ENCODE results near the gene ARHGEF33.

The ARHGEF33 gene

GRCh38 chr2:38968021-38968420 is 78.3 kb downstream of the ARHGEF33 start:
- POLR2A ChIA-PET, result no interaction called here
- CTCF ChIA-PET, result no interaction called here
- TF ChIP-seq FOXA1 (IDR thresholded peaks at IDR 0.05) (no peak), LEF1 (IDR thresholded peaks at IDR 0.05; ENCODE audit: borderline replicate concordance) (no peak), FOXM1 (IDR thresholded peaks at IDR 0.05; ENCODE audit: borderline replicate concordance) (no peak), SUZ12 (IDR thresholded peaks at IDR 0.05) (no peak), FOXK2 (IDR thresholded peaks at IDR 0.05) (no peak), NFRKB (IDR thresholded peaks at IDR 0.05) (no peak), PKNOX1 (IDR thresholded peaks at IDR 0.05) (no peak), SP1 (IDR thresholded peaks at IDR 0.05) (no peak)
- DNase-seq (ENCODE audit: extremely low spot score), result no peak

GRCh38 chr2:38971377-38971776 is 81.7 kb downstream of the ARHGEF33 start:
- no peak for DNase-seq (ENCODE audit: extremely low spot score)
- POLR2A ChIA-PET, result no interaction called here
- no peak for TF ChIP-seq CTBP1 (IDR thresholded peaks at IDR 0.05; ENCODE audit: borderline replicate concordance)
- no peak for TF ChIP-seq FOXK2 (IDR thresholded peaks at IDR 0.05)
- TF ChIP-seq ELF4 (IDR thresholded peaks at IDR 0.05), result no peak
- TF ChIP-seq ZNF384 (IDR thresholded peaks at IDR 0.05), result no peak
- no peak for TF ChIP-seq PKNOX1 (IDR thresholded peaks at IDR 0.05)
- no peak for TF ChIP-seq FOXA1 (IDR thresholded peaks at IDR 0.05)
- no peak for TF ChIP-seq SUZ12 (IDR thresholded peaks at IDR 0.05)
- TF ChIP-seq LEF1 (IDR thresholded peaks at IDR 0.05; ENCODE audit: borderline replicate concordance), result no peak
- TF ChIP-seq TARDBP (IDR thresholded peaks at IDR 0.05), result no peak
- no peak for TF ChIP-seq NFRKB (IDR thresholded peaks at IDR 0.05)
- no peak for TF ChIP-seq ARNT (IDR thresholded peaks at IDR 0.05)
- no peak for TF ChIP-seq FOXM1 (IDR thresholded peaks at IDR 0.05; ENCODE audit: borderline replicate concordance)
- CTCF ChIA-PET, result no interaction called here

- CTCF ChIA-PET, result no interaction called here
- no peak for TF ChIP-seq NFRKB (IDR thresholded peaks at IDR 0.05)
- no peak for TF ChIP-seq LEF1 (IDR thresholded peaks at IDR 0.05; ENCODE audit: borderline replicate concordance)
- no peak for TF ChIP-seq PKNOX1 (IDR thresholded peaks at IDR 0.05)
- TF ChIP-seq FOXK2 (IDR thresholded peaks at IDR 0.05), result no peak
- TF ChIP-seq ELF4 (IDR thresholded peaks at IDR 0.05), result no peak
- TF ChIP-seq HDGF (IDR thresholded peaks at IDR 0.05; ENCODE audit: borderline replicate concordance), result no peak
- TF ChIP-seq L3MBTL2 (conservative IDR thresholded peaks at IDR 0.05), result no peak
- no peak for TF ChIP-seq FOXM1 (IDR thresholded peaks at IDR 0.05; ENCODE audit: borderline replicate concordance)
- TF ChIP-seq TARDBP (IDR thresholded peaks at IDR 0.05), result no peak
- no peak for TF ChIP-seq ARNT (IDR thresholded peaks at IDR 0.05)
- no peak for TF ChIP-seq FOXA1 (IDR thresholded peaks at IDR 0.05)
- TF ChIP-seq BHLHE40 (IDR thresholded peaks at IDR 0.05; ENCODE audit: borderline replicate concordance), result no peak
- TF ChIP-seq SP1 (IDR thresholded peaks at IDR 0.05), result no peak
- TF ChIP-seq SUZ12 (IDR thresholded peaks at IDR 0.05), result no peak
- TF ChIP-seq CTBP1 (IDR thresholded peaks at IDR 0.05; ENCODE audit: borderline replicate concordance), result no peak
- TF ChIP-seq ZNF384 (IDR thresholded peaks at IDR 0.05), result no peak
- POLR2A ChIA-PET, result no interaction called here
- DNase-seq (ENCODE audit: extremely low spot score), result no peak
These were observed 83.6 kb downstream of the ARHGEF33 start for GRCh38 chr2:38973266-38973665.

- no peak for DNase-seq (ENCODE audit: extremely low spot score)
- CTCF ChIA-PET, result no interaction called here
- POLR2A ChIA-PET, result no interaction called here
- TF ChIP-seq CTBP1 (IDR thresholded peaks at IDR 0.05; ENCODE audit: borderline replicate concordance) (no peak), FOXM1 (IDR thresholded peaks at IDR 0.05; ENCODE audit: borderline replicate concordance) (no peak), SP1 (IDR thresholded peaks at IDR 0.05) (no peak), TARDBP (IDR thresholded peaks at IDR 0.05) (no peak), ARNT (IDR thresholded peaks at IDR 0.05) (no peak), SUZ12 (IDR thresholded peaks at IDR 0.05) (no peak), NFRKB (IDR thresholded peaks at IDR 0.05) (no peak), PKNOX1 (IDR thresholded peaks at IDR 0.05) (no peak), ZNF384 (IDR thresholded peaks at IDR 0.05) (no peak), FOXK2 (IDR thresholded peaks at IDR 0.05) (no peak)
These were observed 85.4 kb downstream of the ARHGEF33 start for GRCh38 chr2:38975042-38975441.

- ChIA-PET POLR2A (no interaction called here), CTCF (no interaction called here)
- TF ChIP-seq PKNOX1 (IDR thresholded peaks at IDR 0.05) (no peak), FOXM1 (IDR thresholded peaks at IDR 0.05; ENCODE audit: borderline replicate concordance) (no peak), BHLHE40 (IDR thresholded peaks at IDR 0.05; ENCODE audit: borderline replicate concordance) (no peak), HDGF (IDR thresholded peaks at IDR 0.05; ENCODE audit: borderline replicate concordance) (no peak), NFRKB (IDR thresholded peaks at IDR 0.05) (no peak), SUZ12 (IDR thresholded peaks at IDR 0.05) (no peak), CTBP1 (IDR thresholded peaks at IDR 0.05; ENCODE audit: borderline replicate concordance) (no peak), TARDBP (IDR thresholded peaks at IDR 0.05) (no peak), FOXA1 (IDR thresholded peaks at IDR 0.05) (no peak), LEF1 (IDR thresholded peaks at IDR 0.05; ENCODE audit: borderline replicate concordance) (no peak), FOXK2 (IDR thresholded peaks at IDR 0.05) (no peak), ARNT (IDR thresholded peaks at IDR 0.05) (no peak)
- DNase-seq (ENCODE audit: extremely low spot score), result no peak
These were observed 87.4 kb downstream of the ARHGEF33 start for GRCh38 chr2:38977047-38977446.

Measured in HEK293T (cell line).